Liver (tissue), 3 donors: ENCODE measurements around the gene MFSD6L.

Experiments used
- CTCF ChIP-seq: fragments of 150-350 bp; IDR thresholded peaks from 2 replicates; pipeline ENCODE4 v1.5.1; 2017; ENCODE audit warnings: improper control_type of control experiment, low read depth, low read length; ENCODE audit not compliant: missing input control
- EGR1 ChIP-seq, 2 donors: IDR thresholded peaks; 2 replicates each; pipeline ENCODE4 v1.6.1; 2016 to 2018; ENCODE audit warnings: antibody characterized with exemption in 2 of 2, low read depth in 2 of 2
- GABPA ChIP-seq, 2 donors: IDR thresholded peaks in 1 of 2; conservative IDR thresholded peaks in 1 of 2; 2 replicates each; pipeline ENCODE4 v1.6.1; 2016; ENCODE audit warnings: antibody characterized with exemption in 2 of 2, mild to moderate bottlenecking in 1 of 2, moderate library complexity in 1 of 2
- RAD21 ChIP-seq, 2 donors: IDR thresholded peaks; 2 replicates each; pipeline ENCODE4 v1.6.1; 2016; ENCODE audit warnings: antibody characterized with exemption in 2 of 2, mild to moderate bottlenecking in 2 of 2
- TAF1 ChIP-seq: conservative IDR thresholded peaks from 2 replicates; pipeline ENCODE4 v1.6.1; 2016; ENCODE audit warnings: antibody characterized with exemption, mild to moderate bottlenecking
- YY1 ChIP-seq: IDR thresholded peaks from 2 replicates; pipeline ENCODE4 v1.6.1; 2016; ENCODE audit warnings: antibody characterized with exemption, mild to moderate bottlenecking
- ZBTB33 ChIP-seq: IDR thresholded peaks from 2 replicates; pipeline ENCODE4 v1.6.1; 2016; ENCODE audit warnings: antibody characterized with exemption
- TF ChIP-seq, protein P1 (sequence below): IDR thresholded peaks from 2 replicates; pipeline ENCODE4 v1.6.1; 2016; ENCODE audit warnings: antibody characterized with exemption
- TF ChIP-seq, protein P2 (sequence below): IDR thresholded peaks from 2 replicates; pipeline ENCODE4 v1.6.1; 2016; ENCODE audit warnings: antibody characterized with exemption, mild to moderate bottlenecking
- donor health status: healthy.
- donor health status: healthy.

DNA sequence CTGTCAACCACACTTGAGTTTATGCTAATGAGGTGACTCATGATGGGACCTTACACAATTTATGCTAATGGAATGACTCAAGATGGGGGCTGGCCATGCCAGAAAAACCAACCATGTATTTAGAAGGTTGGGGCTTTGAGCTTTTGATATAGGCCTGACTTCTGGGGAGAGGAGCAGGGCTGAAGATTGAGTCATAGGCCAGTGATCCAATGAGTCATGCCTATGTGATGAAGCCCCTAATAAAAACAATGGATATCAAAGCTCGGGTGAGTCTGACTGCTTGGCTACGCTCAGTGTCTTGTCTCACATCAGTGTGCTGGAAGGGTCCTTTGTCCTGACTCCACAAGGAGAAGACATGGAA, 7.3 kb downstream of the MFSD6L start:
- no peak for TF ChIP-seq CTCF
- TF ChIP-seq TAF1: no peak
- no peak for TF ChIP-seq EGR1 (IDR thresholded peaks at IDR 0.05; ENCODE audit: low read depth in 2 of 2)
- TF ChIP-seq, protein P1, sequence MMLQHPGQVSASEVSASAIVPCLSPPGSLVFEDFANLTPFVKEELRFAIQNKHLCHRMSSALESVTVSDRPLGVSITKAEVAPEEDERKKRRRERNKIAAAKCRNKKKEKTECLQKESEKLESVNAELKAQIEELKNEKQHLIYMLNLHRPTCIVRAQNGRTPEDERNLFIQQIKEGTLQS: no peak
- TF ChIP-seq GABPA (IDR thresholded peaks at IDR 0.05 in 1 of 2, conservative IDR thresholded peaks at IDR 0.05 in 1 of 2): no peak
- TF ChIP-seq ZBTB33: no peak
- TF ChIP-seq RAD21 (IDR thresholded peaks at IDR 0.05): no peak
- TF ChIP-seq, protein P2, sequence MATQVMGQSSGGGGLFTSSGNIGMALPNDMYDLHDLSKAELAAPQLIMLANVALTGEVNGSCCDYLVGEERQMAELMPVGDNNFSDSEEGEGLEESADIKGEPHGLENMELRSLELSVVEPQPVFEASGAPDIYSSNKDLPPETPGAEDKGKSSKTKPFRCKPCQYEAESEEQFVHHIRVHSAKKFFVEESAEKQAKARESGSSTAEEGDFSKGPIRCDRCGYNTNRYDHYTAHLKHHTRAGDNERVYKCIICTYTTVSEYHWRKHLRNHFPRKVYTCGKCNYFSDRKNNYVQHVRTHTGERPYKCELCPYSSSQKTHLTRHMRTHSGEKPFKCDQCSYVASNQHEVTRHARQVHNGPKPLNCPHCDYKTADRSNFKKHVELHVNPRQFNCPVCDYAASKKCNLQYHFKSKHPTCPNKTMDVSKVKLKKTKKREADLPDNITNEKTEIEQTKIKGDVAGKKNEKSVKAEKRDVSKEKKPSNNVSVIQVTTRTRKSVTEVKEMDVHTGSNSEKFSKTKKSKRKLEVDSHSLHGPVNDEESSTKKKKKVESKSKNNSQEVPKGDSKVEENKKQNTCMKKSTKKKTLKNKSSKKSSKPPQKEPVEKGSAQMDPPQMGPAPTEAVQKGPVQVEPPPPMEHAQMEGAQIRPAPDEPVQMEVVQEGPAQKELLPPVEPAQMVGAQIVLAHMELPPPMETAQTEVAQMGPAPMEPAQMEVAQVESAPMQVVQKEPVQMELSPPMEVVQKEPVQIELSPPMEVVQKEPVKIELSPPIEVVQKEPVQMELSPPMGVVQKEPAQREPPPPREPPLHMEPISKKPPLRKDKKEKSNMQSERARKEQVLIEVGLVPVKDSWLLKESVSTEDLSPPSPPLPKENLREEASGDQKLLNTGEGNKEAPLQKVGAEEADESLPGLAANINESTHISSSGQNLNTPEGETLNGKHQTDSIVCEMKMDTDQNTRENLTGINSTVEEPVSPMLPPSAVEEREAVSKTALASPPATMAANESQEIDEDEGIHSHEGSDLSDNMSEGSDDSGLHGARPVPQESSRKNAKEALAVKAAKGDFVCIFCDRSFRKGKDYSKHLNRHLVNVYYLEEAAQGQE: no peak
- TF ChIP-seq YY1: no peak
